C4-2B (cell line): ENCODE data around the gene DHRS3.

Source experiments
- H3K27ac ChIP-seq: fragments of 450-650 bp; 2 replicates; pipeline ENCODE4 v1.5.1; 2017
- ZFX ChIP-seq: fragments of 450-650 bp; IDR thresholded peaks from 2 replicates; pipeline ENCODE4 v1.6.1; 2017
- TF ChIP-seq, protein P1 (sequence below): fragments of 450-650 bp; conservative IDR thresholded peaks from 2 replicates; pipeline ENCODE4 v1.5.1; 2017; ENCODE audit warnings: mild to moderate bottlenecking

Gene DHRS3

DNA sequence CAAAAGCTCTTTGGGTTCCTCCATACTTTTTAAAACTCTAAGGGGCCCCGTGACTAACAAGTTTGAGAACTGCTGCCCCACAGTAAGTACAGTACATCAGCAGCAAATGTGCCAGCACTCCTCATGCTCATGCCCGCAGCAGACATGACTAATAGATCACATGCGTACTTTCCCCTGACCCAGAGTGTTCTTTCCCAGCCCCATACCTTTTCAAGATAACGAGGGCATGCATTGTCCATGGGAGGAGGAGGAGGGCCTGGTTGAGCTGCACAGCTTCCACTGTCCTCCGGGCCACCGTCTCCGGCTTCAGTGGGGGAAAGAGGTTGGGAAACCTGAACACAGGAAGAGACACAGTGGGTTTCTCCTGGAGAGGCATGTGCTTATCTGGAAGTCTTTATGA is 45.5 kb downstream of the DHRS3 start:
- no peak overlapping the region for H3K27ac ChIP-seq
- TF ChIP-seq ZFX = no peak
- TF ChIP-seq, protein P1, sequence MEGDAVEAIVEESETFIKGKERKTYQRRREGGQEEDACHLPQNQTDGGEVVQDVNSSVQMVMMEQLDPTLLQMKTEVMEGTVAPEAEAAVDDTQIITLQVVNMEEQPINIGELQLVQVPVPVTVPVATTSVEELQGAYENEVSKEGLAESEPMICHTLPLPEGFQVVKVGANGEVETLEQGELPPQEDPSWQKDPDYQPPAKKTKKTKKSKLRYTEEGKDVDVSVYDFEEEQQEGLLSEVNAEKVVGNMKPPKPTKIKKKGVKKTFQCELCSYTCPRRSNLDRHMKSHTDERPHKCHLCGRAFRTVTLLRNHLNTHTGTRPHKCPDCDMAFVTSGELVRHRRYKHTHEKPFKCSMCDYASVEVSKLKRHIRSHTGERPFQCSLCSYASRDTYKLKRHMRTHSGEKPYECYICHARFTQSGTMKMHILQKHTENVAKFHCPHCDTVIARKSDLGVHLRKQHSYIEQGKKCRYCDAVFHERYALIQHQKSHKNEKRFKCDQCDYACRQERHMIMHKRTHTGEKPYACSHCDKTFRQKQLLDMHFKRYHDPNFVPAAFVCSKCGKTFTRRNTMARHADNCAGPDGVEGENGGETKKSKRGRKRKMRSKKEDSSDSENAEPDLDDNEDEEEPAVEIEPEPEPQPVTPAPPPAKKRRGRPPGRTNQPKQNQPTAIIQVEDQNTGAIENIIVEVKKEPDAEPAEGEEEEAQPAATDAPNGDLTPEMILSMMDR = no peak

DNA sequence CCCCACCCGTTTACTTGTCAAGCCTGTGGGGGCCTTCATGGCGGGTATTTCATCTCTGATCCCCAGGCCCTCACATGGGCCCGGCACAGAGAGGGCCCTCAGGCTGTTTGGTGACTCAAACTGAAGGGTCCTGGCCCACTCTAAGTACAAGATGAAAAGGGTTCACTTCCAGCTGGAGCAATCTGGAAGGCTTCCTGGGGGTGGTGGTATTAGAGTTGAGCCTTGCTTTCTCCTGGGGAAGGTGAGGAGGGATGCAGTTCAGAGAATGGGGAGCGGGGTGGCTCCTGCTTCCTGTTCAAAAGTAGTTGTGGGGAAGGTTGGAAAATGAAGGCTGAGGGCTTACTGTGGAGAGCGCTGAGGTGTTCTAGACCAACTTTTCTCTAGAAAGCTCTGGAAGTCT is 47.7 kb downstream of the DHRS3 start:
- TF ChIP-seq, protein P1 = no peak
- no peak for TF ChIP-seq ZFX
- H3K27ac ChIP-seq = no peak overlapping the region

DNA sequence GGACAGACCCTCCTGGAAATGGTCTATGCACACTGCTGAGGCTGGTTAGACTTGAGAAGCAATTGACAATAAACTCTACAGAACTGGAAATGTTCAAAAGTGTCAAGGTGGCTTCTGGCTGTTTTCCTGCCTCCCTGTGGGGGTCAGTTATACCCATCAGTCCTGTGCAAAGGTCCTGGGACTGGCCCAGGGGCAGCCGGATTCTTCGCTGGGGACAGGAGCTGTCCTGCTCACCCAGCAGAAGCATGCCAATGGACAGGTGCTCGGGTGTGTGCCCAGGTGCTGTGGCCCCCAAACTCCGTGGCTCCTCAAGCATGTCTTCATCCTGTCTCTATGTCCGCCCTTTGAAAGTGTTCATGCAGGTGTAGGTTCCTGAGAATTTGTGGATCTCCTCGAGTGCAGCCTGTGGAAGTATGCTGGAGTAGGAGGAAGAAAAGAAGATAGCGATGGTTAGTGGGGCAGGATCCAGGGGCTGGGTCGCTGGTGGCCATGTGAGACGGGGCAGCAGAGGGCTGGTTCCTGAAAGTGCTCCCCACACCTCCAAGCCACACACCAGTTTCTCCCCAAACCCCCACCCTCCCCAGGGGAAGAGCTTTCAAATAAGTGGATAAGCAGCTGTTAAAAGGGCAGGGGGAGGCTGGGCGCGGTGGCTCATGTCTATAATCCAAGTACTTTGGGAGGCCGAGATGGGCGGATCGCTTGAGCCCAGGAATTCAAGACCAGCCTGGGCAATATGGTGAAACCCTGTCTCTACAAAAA is 49.8 kb downstream of the DHRS3 start:
- TF ChIP-seq ZFX = no peak
- TF ChIP-seq, protein P1 = no peak
- no peak overlapping the region for H3K27ac ChIP-seq

DNA sequence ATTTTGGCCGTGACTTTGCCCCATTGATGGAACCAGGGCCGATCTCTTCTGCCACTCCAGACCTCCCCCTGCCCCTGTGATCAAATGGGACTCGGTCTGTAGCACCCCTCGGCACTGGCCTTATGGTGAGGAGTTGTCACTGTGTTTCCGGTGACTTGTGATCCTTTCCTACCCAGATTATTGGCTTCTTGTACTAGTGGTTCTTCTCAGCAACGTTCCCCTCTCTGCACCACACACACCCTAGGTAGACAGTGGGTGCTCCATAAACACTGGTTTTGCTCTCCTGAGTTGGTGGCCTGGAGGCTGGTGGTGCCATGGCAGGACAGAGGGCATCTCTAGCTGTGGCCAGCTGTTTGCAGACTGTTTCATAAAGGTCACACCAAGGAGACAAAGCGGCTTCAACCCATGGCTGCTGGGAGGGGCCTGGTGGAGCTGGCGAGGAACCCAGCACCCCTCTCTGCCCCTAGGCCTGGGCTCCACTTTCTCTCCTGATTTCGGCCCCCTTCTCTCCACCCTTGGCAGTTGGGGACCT is 50.7 kb downstream of the DHRS3 start:
- no peak overlapping the region for H3K27ac ChIP-seq
- TF ChIP-seq ZFX = no peak
- TF ChIP-seq, protein P1 = no peak

DNA sequence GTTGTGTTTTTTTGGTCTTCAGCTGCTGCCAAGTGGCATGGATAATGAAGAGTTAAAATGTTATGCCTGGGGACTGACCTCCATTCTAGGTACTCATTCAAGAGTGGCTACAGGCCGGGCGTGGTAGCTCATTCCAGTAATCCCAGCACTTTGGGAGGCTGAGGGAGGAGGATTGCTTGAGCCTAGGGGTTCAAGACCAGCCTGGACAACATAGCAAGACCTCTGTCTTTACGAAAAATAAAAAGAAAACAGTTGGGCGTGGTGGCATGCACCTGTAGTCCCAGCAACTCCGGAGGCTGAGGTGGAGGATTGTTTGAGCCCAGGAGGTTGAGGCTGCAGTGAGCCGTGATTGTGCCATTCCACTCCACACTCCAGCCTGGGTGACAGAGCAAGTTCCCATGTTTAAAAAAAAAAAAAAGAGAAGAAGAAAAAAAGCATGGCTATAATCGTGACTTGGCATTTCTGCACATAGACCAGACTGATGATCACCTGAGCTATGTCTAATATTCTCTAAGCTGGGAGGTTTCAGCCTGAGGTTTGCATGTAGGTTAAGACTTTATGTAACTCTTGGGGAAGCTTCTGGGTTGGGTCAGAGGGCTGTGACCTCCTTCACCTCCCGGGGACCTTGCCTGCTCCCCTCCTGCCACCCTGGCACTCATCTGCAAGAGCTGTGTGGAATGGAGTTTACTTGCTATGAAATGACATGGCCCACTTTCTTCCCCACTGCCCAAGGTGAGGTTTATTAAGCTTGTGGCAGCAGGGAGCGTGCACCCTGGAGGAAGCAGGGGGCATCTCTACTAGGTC is 51.3 kb downstream of the DHRS3 start:
- no peak for TF ChIP-seq ZFX
- TF ChIP-seq, protein P1 = no peak
- no peak overlapping the region for H3K27ac ChIP-seq

DNA sequence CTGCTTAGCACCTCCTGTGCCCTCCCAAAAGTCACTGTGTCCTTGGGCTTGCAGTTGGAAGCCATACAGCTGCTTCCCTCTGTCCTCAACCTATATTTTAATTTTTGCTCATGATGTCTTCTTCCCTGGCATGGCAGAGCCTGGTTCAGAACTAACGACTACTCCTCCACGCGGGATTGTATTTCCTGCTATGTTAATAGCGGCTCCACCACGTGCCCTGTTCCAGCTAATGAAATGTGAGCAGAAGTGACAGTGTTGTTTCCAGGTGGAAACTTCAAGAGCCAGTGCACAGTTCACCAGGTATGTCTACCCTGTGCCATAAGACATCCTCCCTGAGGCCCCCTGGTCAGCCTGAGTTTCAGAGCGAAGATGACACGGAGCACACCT is 52.1 kb downstream of the DHRS3 start:
- no peak for TF ChIP-seq ZFX
- TF ChIP-seq, protein P1 = no peak

More for the DNA sequence above, 52.1 kb downstream of the DHRS3 start:
- H3K27ac ChIP-seq = no peak overlapping the region
